ENCODE data around the gene EVA1C.

DNA sequence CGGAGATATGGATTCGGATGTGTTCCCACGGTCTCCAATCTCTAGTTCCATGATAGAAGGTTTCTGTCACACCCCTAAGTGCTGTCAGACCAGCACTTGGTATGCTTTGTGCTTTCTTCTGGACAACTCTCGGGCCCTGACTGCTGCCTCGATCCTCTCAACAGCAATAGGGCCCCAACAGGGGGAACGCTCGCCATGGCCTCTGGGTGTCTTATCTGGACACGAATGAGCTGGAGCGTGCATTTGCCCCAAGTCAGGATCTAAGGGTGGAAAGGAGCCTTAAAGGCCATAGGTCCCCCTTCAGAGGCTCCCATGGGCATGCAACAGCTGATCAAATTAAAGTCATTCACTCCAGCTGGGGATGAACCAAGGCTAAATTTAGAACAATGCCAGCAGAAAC is 96.1 kb downstream of the EVA1C start:
- TF ChIP-seq, protein P1, sequence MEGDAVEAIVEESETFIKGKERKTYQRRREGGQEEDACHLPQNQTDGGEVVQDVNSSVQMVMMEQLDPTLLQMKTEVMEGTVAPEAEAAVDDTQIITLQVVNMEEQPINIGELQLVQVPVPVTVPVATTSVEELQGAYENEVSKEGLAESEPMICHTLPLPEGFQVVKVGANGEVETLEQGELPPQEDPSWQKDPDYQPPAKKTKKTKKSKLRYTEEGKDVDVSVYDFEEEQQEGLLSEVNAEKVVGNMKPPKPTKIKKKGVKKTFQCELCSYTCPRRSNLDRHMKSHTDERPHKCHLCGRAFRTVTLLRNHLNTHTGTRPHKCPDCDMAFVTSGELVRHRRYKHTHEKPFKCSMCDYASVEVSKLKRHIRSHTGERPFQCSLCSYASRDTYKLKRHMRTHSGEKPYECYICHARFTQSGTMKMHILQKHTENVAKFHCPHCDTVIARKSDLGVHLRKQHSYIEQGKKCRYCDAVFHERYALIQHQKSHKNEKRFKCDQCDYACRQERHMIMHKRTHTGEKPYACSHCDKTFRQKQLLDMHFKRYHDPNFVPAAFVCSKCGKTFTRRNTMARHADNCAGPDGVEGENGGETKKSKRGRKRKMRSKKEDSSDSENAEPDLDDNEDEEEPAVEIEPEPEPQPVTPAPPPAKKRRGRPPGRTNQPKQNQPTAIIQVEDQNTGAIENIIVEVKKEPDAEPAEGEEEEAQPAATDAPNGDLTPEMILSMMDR (IDR thresholded peaks at IDR 0.05) = no peak
- TF ChIP-seq EZH2 (IDR thresholded peaks at IDR 0.05) = no peak
- no peak for TF ChIP-seq EZH2phosphoT487 (IDR thresholded peaks at IDR 0.05)

Data from neural progenitor cell (in vitro differentiated cells).